Gastrocnemius medialis (tissue), 4 donors: ENCODE results near the gene DRC7. TPM values are rescaled to one million over a fixed set of nuclear protein-coding genes. Genes with fewer than 3 reads are reported as not detected.

ENCODE experiments used
- microRNA-seq, 2 donors: library from miRNA; unstranded; fragments of <30 nt; microRNA quantifications; one replicate each; pipeline ENCODE4, GENCODE V29; 2016; ENCODE audit warnings: borderline replicate concordance in 2 of 2
- total RNA-seq, 4 donors: library from RNA; depleted of rRNA; stranded (reverse); fragments of >200 nt; gene quantifications; one replicate each; pipeline versions ENCODE4 v1.1.0 to v1.2.3, GENCODE V29; 2016

DRC7 gene
- total RNA-seq, 4 donors from 2014 or later, result not detected

Small RNA genes within 50 kb of the gene (microRNA-seq; reads per million reads assigned to microRNA genes)
- 0 reads per million in 2 donors for gene MIR6772

Other genes starting within 250 kb of the DRC7 start
- 10 to 100 TPM; 31.0 to 38.8 (median 37.9) TPM for gene CIAPIN1, start 247.4 kb upstream of the DRC7 start, total RNA-seq
- 100 to 1,000 TPM; 107 to 171 (median 135) TPM for gene COQ9, start 247.3 kb upstream of the DRC7 start, total RNA-seq
- 100 to 1,000 TPM in 3 of 4 donors, 10 to 100 TPM in 1; 97.2 to 162 (median 134) TPM for gene POLR2C, start 232.1 kb upstream of the DRC7 start, total RNA-seq
- gene DOK4, start 208.3 kb upstream of the DRC7 start, total RNA-seq, result 1 to 10 TPM; 2.2 to 3.6 (median 2.9) TPM
- 1 to 10 TPM; 1.2 to 9.3 (median 3.4) TPM for gene CCDC102A, start 158.2 kb upstream of the DRC7 start, total RNA-seq
- gene ADGRG5, start 152.2 kb upstream of the DRC7 start, total RNA-seq, result not detected
- 10 to 100 TPM in 3 of 4 donors, 1 to 10 TPM in 1; 9.8 to 14.6 (median 13.3) TPM for gene ADGRG1, start 66.2 kb upstream of the DRC7 start, total RNA-seq
- gene ADGRG3, start 26.5 kb upstream of the DRC7 start, total RNA-seq, result under 1 TPM in 1 of 4 donors, not detected in 3; 0.71 TPM
- 10 to 100 TPM; 10.7 to 18.0 (median 14.2) TPM for gene KATNB1, start 41.0 kb downstream of the DRC7 start, total RNA-seq
- 10 to 100 TPM in 1 of 4 donors, 1 to 10 TPM in 3; 2.1 to 12.0 (median 3.2) TPM for gene KIFC3, start 107.7 kb downstream of the DRC7 start, total RNA-seq